ENCODE results near the gene TBC1D19.

The TBC1D19 gene

GRCh38 chr4:26785810-26786209 is 201.9 kb downstream of the TBC1D19 start:
- DNase-seq = no peak

GRCh38 chr4:26786916-26787315 is 203.0 kb downstream of the TBC1D19 start:
- no peak for DNase-seq

GRCh38 chr4:26787461-26788340 is 203.8 kb downstream of the TBC1D19 start:
- peak; percentile 30 for DNase-seq

- DNase-seq = no peak
These were observed 204.5 kb downstream of the TBC1D19 start for GRCh38 chr4:26788341-26788733.

- DNase-seq = no peak
These were observed 205.3 kb downstream of the TBC1D19 start for GRCh38 chr4:26789208-26789607.

GRCh38 chr4:26791346-26791745 is 207.5 kb downstream of the TBC1D19 start:
- no peak for DNase-seq

GRCh38 chr4:26792639-26793038 is 208.8 kb downstream of the TBC1D19 start:
- DNase-seq = no peak

- no peak for DNase-seq
These were observed 209.9 kb downstream of the TBC1D19 start for GRCh38 chr4:26793735-26794134.

- no peak for DNase-seq
These were observed 212.2 kb downstream of the TBC1D19 start for GRCh38 chr4:26796081-26796480.

- DNase-seq = no peak
These were observed 218.9 kb downstream of the TBC1D19 start for GRCh38 chr4:26802790-26803189.

- DNase-seq = no peak
These were observed 219.5 kb downstream of the TBC1D19 start for GRCh38 chr4:26803211-26803861.

GRCh38 chr4:26804451-26804850 is 220.6 kb downstream of the TBC1D19 start:
- DNase-seq = no peak

GRCh38 chr4:26804925-26805324 is 221.0 kb downstream of the TBC1D19 start:
- DNase-seq = no peak

All from stimulated activated CD4-positive, alpha-beta T cell treated with anti-CD3 and anti-CD28 coated beads, Interleukin-12 subunit alpha, Interleukin-12 subunit beta, amount 100 ng/mL, for 4 hours (primary cell).